Subcutaneous adipose tissue (tissue), 4 donors: ENCODE results near the gene AP1G1. TPM values are rescaled to one million over a fixed set of nuclear protein-coding genes. Genes with fewer than 3 reads are reported as not detected.

ENCODE experiments used
- total RNA-seq, 4 donors: library from RNA; depleted of rRNA; stranded (reverse); fragments of >200 nt; gene quantifications; one replicate each; pipeline ENCODE4 v1.1.0, GENCODE V29; 2016
- TF ChIP-seq, protein P1 (sequence below): fragments of 450-650 bp; IDR thresholded peaks from one replicate; pipeline ENCODE4 v1.5.1; 2016; ENCODE audit warnings: low read depth, mild to moderate bottlenecking, control low read depth, antibody characterized with exemption, moderate library complexity

The AP1G1 gene
- total RNA-seq, 4 donors from 2014 or later = 69.0 to 114 (median 81.2) TPM

DNA sequence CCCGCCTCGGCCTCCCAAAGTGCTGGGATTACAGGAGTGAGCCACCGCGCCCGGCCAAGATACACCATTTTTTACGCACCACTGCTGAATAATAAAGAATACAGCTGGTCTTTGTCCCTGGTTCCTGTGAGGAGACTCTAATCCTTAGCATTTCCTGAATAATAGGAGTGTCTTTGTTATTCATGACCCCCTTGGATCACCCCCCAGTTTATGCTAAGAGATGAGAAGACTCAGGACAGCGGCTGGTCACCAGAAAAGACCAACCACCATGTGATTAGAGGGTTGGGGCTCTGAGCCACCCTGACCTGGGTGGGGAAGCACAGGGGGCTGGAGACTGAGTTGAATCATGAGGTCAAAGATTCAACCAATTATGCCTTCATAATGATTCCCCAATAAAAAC is 101.4 kb downstream of the AP1G1 start:
- TF ChIP-seq, protein P1, sequence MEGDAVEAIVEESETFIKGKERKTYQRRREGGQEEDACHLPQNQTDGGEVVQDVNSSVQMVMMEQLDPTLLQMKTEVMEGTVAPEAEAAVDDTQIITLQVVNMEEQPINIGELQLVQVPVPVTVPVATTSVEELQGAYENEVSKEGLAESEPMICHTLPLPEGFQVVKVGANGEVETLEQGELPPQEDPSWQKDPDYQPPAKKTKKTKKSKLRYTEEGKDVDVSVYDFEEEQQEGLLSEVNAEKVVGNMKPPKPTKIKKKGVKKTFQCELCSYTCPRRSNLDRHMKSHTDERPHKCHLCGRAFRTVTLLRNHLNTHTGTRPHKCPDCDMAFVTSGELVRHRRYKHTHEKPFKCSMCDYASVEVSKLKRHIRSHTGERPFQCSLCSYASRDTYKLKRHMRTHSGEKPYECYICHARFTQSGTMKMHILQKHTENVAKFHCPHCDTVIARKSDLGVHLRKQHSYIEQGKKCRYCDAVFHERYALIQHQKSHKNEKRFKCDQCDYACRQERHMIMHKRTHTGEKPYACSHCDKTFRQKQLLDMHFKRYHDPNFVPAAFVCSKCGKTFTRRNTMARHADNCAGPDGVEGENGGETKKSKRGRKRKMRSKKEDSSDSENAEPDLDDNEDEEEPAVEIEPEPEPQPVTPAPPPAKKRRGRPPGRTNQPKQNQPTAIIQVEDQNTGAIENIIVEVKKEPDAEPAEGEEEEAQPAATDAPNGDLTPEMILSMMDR = no peak

DNA sequence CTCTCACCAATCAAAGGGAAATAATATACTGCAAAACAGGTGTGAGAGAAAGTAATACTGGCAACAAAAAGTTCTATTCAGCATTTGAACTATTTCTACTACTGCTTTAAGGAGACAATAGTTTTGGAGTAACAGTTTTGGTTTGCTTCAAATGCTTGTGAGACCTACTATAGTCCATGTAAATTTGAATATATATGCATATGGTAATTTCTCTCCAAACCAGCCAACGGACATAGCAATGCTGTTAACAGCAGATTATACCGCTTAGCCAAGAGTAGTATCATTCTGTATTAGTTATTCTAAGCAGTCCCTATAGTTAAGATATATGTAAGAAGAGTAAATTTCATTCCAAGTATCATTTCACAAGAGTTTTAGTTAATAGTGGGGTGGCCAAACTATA is 102.6 kb downstream of the AP1G1 start:
- TF ChIP-seq, protein P1 = no peak

- TF ChIP-seq, protein P1 = no peak
Measured at GRCh38 chr16:71703333-71703732, 105.3 kb downstream of the AP1G1 start.

- TF ChIP-seq, protein P1 = no peak
Measured at GRCh38 chr16:71700831-71701230, 107.8 kb downstream of the AP1G1 start.

GRCh38 chr16:71698491-71698890 is 110.1 kb downstream of the AP1G1 start:
- TF ChIP-seq, protein P1 = no peak

- TF ChIP-seq, protein P1 = no peak
Measured at GRCh38 chr16:71693164-71693563, 115.5 kb downstream of the AP1G1 start.

- TF ChIP-seq, protein P1 = no peak
Measured at GRCh38 chr16:71689901-71690300, 118.7 kb downstream of the AP1G1 start.
